ENCODE measurements around the gene CHPF. TPM values are rescaled to one million over a fixed set of nuclear protein-coding genes. Genes with fewer than 3 reads are reported as not detected.

CHPF gene, protein sequence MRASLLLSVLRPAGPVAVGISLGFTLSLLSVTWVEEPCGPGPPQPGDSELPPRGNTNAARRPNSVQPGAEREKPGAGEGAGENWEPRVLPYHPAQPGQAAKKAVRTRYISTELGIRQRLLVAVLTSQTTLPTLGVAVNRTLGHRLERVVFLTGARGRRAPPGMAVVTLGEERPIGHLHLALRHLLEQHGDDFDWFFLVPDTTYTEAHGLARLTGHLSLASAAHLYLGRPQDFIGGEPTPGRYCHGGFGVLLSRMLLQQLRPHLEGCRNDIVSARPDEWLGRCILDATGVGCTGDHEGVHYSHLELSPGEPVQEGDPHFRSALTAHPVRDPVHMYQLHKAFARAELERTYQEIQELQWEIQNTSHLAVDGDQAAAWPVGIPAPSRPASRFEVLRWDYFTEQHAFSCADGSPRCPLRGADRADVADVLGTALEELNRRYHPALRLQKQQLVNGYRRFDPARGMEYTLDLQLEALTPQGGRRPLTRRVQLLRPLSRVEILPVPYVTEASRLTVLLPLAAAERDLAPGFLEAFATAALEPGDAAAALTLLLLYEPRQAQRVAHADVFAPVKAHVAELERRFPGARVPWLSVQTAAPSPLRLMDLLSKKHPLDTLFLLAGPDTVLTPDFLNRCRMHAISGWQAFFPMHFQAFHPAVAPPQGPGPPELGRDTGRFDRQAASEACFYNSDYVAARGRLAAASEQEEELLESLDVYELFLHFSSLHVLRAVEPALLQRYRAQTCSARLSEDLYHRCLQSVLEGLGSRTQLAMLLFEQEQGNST
- 1.9 and 2.0 TPM in 2 replicates for total RNA-seq

DNA sequence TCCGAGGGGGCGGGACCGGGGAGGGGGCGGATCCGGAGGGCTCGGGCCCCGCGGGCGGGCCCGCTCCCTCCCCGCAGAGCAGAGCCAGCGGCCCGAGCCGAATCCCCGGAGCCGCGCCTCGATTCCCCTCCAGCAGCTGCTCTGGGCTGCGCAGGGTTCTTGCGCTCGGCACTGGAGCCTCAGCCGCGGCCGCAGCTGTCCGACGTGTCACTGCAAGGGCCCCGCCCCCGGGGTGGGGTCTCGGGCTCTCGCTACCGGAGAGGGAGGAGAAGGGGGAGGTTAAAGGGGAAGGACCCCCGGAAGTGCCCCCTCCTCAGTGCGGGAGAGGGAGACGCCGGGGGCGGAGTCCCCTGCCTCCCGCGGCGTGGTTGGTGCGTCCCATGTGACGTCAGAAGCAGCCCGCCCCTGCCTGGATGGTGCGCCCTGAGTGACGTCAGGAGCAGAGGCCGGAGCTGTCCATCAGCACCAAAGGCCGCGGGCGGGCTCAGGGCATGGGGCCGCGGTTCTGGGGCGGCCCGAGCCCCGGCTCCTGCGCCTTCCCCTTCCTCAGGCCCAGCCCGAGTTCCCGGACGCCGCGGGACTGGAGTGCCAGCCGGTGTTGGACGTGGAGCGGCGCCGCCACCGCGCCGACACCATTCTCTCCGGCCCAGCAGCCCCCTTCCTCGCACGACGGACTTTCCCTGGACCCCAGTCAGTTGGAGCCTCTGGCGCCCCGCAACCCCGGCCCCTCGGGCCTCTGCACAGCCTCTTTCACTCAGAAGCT is at the start of gene CHPF, which contains the start of gene TMEM198:
Gene CHPF (minus strand): TSS at position 214 of the 763 bp plus-strand sequence. CDS start 271 bp downstream, outside the sequence.
Gene TMEM198 (plus strand): TSS at position 433 of the 763 bp plus-strand sequence. CDS start 700 bp downstream, outside the sequence.

DNA sequence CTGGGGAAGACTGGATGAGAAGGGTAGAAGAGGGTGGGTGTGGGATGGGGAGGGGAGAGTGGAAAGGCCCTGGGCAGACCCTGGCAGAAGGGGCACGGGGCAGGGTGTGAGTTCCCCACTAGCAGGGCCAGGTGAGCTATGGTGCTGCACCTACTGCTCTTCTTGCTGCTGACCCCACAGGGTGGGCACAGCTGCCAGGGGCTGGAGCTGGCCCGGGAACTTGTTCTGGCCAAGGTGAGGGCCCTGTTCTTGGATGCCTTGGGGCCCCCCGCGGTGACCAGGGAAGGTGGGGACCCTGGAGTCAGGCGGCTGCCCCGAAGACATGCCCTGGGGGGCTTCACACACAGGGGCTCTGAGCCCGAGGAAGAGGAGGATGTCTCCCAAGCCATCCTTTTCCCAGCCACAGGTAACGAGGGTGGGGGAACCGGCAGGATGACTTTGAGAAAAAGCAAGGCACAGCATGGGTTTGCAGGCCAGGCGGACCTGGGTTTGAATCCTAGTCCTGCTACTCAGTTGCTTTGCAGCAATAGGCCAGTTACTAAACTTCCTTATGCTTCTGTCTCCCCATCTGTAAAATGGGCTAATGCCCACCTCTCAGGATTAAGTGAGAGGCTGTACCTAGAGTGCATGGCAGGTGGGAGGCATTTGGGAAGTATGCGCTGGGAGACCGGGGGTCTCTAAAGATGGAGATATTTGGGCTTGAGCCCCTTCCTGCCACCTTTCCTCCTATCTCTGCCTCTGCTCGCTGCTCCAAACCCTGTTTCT is 28.8 kb upstream of the CHPF start, which contains the start of gene INHA:
Gene INHA (plus strand): TSS at position 74 of the 765 bp plus-strand sequence. CDS start 65 bp downstream, at position 139.

DNA sequence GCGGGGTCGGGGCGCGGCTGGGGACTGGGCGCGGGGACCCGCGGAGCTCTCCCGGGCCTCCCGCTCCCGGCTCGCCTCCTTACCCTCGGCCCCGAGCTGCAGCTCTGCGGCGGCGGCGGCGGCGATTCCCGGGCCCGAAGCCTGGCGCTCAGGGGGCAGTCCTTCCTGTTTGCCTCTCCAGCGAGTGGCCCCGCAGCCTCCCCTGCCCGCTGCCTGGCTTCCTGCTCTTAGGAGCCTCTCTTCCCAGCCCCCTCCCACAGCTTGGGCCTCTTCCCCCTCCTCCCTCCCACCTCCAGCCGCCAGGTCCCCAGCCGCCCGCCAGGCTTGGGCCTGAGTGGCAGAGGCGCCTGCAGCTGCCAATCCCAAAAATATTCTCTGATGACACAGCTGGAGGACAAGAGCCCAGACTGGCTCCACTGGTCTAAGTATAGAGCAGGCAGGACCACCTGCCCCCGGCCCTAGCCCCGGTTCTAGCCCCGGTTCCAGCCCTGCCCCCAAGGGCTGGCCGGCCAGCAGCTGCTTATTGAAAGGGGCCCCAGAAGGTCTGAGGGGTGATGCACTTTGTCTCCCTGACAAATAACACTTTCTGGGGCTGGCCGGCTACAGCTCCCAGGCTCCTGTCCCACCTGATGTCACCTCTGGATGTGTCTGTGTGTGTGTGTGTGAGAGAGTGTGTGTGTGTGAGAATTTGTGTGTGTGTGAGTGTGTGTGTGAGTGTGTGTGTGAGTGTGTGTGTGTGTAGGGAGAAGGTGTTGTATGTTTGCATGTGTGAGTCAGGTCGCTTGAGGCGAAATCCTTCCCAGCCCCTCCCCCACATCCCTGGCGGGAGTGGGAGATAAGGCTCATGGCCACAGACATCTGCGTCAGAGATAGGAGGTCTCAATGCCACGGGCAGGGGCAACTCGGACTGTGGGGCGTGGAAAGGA is 28.0 kb upstream of the CHPF start, which contains the start of gene OBSL1:
Gene OBSL1 (minus strand): TSS at position 229 of the 926 bp plus-strand sequence. CDS start 307 bp downstream, outside the sequence.

DNA sequence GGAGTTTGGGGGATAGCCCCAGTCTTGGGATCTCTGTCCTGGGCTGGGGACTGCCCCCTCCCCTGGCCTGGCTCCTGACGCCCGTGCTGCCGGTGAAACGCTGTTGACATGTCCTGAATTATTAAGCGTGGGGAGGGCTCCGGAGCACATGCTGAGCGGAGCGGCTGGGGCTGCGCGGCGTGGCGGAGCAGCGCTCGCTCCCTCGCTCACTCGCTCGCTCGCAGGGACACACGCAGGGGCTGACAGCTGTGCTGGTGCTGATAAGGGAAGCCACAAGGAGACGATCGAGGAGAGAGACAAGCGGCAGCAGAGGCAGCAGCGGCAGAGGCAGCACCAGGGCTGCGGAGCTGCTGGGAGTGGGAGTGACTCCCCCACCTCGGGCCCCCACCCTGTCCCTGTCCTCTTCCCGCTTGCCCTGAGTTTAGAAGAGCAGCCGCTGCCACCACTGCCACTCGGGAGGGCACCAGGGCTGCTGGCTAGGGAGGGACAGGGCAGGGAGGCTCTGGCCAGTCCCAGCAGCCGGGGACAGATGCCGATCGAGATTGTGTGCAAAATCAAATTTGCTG is 29.3 kb downstream of the CHPF start, which contains the start of gene ASIC4:
Gene ASIC4 (plus strand): TSS at position 287 of the 566 bp plus-strand sequence. CDS start 243 bp downstream, at position 530.

DNA sequence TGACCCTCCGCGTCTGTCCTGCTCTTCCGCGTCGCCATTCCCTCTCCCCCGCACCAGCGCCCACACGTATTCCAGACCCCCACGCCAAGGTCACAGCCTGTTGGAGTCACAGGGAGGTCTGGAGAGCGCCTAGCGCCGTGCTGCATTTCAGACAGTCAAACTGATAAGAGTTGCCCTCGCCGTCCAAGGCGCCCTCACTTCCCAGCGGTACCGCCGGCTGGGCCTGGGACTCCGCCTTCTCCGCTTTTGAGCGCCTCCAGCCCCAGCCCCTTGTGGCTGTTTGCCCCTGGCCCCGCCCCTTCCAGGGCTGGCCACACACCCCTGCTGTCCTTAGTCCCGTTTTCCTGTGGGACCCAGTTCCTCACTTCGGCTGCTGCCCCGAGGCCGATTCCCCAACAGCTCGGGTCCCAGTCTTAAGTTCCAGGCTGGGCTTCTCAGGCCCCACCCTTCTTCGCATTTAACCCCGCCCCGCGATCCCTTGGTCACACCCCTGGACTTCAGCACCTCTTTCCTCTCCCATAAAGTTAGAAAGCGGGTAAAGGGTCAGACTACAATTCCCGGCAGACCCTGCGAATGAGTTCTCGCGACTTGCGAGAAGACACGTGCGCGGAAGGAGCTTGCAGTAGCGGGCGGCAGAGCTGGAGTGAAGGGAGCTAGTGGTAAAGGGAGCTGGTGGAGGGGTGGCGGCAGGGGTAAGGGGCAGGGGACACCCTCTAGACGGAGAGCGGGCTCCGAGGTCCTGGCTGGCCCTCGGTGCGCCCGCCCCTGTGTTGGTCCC is 45.1 kb downstream of the CHPF start, which contains the start of gene GMPPA:
Gene GMPPA (plus strand): TSS at position 612 of the 778 bp plus-strand sequence. CDS start 1,085 bp downstream, outside the sequence.

Small RNA genes within 50 kb of the gene (small RNA-seq; reads per million reads assigned to genes)
- gene MIR3132 (not detected), gene RN7SKP213 (not detected)

Other genes starting within 250 kb of the CHPF start
- not detected in 2 replicates for gene PTPRN, start 234.4 kb downstream of the CHPF start, total RNA-seq
- not detected in 2 replicates for gene RESP18, start 211.1 kb downstream of the CHPF start, total RNA-seq
- gene DNPEP, start 155.9 kb downstream of the CHPF start, total RNA-seq = 57.2 and 60.8 TPM in 2 replicates
- under 0.01 TPM in 1 of 2 replicates, not detected in the other for gene DES, start 125.4 kb downstream of the CHPF start, total RNA-seq
- under 0.01 and 1.4 TPM in 2 replicates for gene SPEG, start 109.0 kb downstream of the CHPF start, total RNA-seq
- 33.9 and 40.2 TPM in 2 replicates for gene GMPPA, start 44.9 kb downstream of the CHPF start, total RNA-seq
- gene ASIC4, start 29.3 kb downstream of the CHPF start, total RNA-seq = not detected in 2 replicates
- gene TMEM198, start 219 bp upstream of the CHPF start, total RNA-seq = not detected in 2 replicates
- 18.5 and 22.5 TPM in 2 replicates for gene OBSL1, start 27.7 kb upstream of the CHPF start, total RNA-seq
- gene INHA, start 28.5 kb upstream of the CHPF start, total RNA-seq = not detected in 2 replicates
- 10.0 and 12.4 TPM in 2 replicates for gene STK11IP, start 54.0 kb upstream of the CHPF start, total RNA-seq
- gene SLC4A3, start 83.8 kb upstream of the CHPF start, total RNA-seq = 0.10 and 0.33 TPM in 2 replicates